Measurements from ENCODE around the gene SLAIN2.
"Not testable (repeated sequence)": the region's sequence is repeated elsewhere in the genome, so short reads cannot be mapped to it uniquely, and the experiment has no call there.

Gene SLAIN2

GRCh38 chr4:48445704-48446103 is 104.4 kb downstream of the SLAIN2 start:
- Histone ChIP-seq H4K20me1 (ENCODE audit: insufficient read depth) (no peaks in the 10 kb centered on the region), H3K27ac (no peak overlapping the region), H3K27me3 (ENCODE audit: insufficient read depth, low read depth) (no peaks in the 10 kb centered on the region), H3K9ac (no peak overlapping the region), H3K79me2 (ENCODE audit: insufficient read depth, low read depth) (no peaks in the 10 kb centered on the region), H3K4me1 (ENCODE audit: low read depth, poor library complexity, severe bottlenecking) (no peaks in the 10 kb centered on the region), H2AFZ (ENCODE audit: low read depth) (no peak overlapping the region), H3K36me3 (ENCODE audit: insufficient read depth) (no peaks in the 10 kb centered on the region), H3K4me3 (IDR thresholded peaks at IDR 0.05; ENCODE audit: insufficient read depth, low read depth, low read length) (no peak overlapping the region), H3K4me2 (no peak overlapping the region)
- no peak; the same call in 1 of the 2 replicates for TF ChIP-seq CTCF (conservative IDR thresholded peaks at IDR 0.05; ENCODE audit: low read depth, low read length)

GRCh38 chr4:48446642-48447041 is 105.3 kb downstream of the SLAIN2 start:
- Histone ChIP-seq H2AFZ (ENCODE audit: low read depth) (no peak overlapping the region), H4K20me1 (ENCODE audit: insufficient read depth) (no peaks in the 10 kb centered on the region), H3K27me3 (ENCODE audit: insufficient read depth, low read depth) (no peaks in the 10 kb centered on the region), H3K9ac (no peak overlapping the region), H3K79me2 (ENCODE audit: insufficient read depth, low read depth) (no peaks in the 10 kb centered on the region), H3K4me2 (no peak overlapping the region), H3K27ac (no peak overlapping the region), H3K4me1 (ENCODE audit: low read depth, poor library complexity, severe bottlenecking) (no peaks in the 10 kb centered on the region), H3K4me3 (IDR thresholded peaks at IDR 0.05; ENCODE audit: insufficient read depth, low read depth, low read length) (no peak overlapping the region), H3K36me3 (ENCODE audit: insufficient read depth) (no peaks in the 10 kb centered on the region)
- no peak for TF ChIP-seq CTCF (conservative IDR thresholded peaks at IDR 0.05; ENCODE audit: low read depth, low read length)

- no peaks in the 10 kb centered on the region for H3K27me3 ChIP-seq (ENCODE audit: insufficient read depth, low read depth)
Observed at GRCh38 chr4:48449151-48449550, 107.8 kb downstream of the SLAIN2 start.

GRCh38 chr4:48450740-48451139 is 109.4 kb downstream of the SLAIN2 start:
- no peak overlapping the region for H3K4me2 ChIP-seq
- no peaks in the 10 kb centered on the region for H3K27me3 ChIP-seq (ENCODE audit: insufficient read depth, low read depth)
- H3K4me1 ChIP-seq (ENCODE audit: low read depth, poor library complexity, severe bottlenecking): no peaks in the 10 kb centered on the region
- no peak overlapping the region for H3K4me3 ChIP-seq (IDR thresholded peaks at IDR 0.05; ENCODE audit: insufficient read depth, low read depth, low read length)
- H3K36me3 ChIP-seq (ENCODE audit: insufficient read depth): no peaks in the 10 kb centered on the region
- no peak overlapping the region for H2AFZ ChIP-seq (ENCODE audit: low read depth)
- H3K79me2 ChIP-seq (ENCODE audit: insufficient read depth, low read depth): no peaks in the 10 kb centered on the region
- no peak for TF ChIP-seq CTCF (conservative IDR thresholded peaks at IDR 0.05; ENCODE audit: low read depth, low read length)
- no peak overlapping the region for H3K27ac ChIP-seq
- no peaks in the 10 kb centered on the region for H4K20me1 ChIP-seq (ENCODE audit: insufficient read depth)
- H3K9ac ChIP-seq: no peak overlapping the region

More at GRCh38 chr4:48449151-48449550, 107.8 kb downstream of the SLAIN2 start:
- TF ChIP-seq CTCF (conservative IDR thresholded peaks at IDR 0.05; ENCODE audit: low read depth, low read length): no peak
- no peaks in the 10 kb centered on the region for H3K79me2 ChIP-seq (ENCODE audit: insufficient read depth, low read depth)
- no peaks in the 10 kb centered on the region for H4K20me1 ChIP-seq (ENCODE audit: insufficient read depth)
- H2AFZ ChIP-seq (ENCODE audit: low read depth): no peak overlapping the region
- no peak overlapping the region for H3K9ac ChIP-seq
- no peak overlapping the region for H3K4me3 ChIP-seq (IDR thresholded peaks at IDR 0.05; ENCODE audit: insufficient read depth, low read depth, low read length)
- H3K27ac ChIP-seq: no peak overlapping the region
- no peak overlapping the region for H3K4me2 ChIP-seq
- no peaks in the 10 kb centered on the region for H3K4me1 ChIP-seq (ENCODE audit: low read depth, poor library complexity, severe bottlenecking)
- H3K36me3 ChIP-seq (ENCODE audit: insufficient read depth): no peaks in the 10 kb centered on the region

- H3K4me1 ChIP-seq (ENCODE audit: low read depth, poor library complexity, severe bottlenecking); H2AFZ ChIP-seq (ENCODE audit: low read depth); H4K20me1 ChIP-seq (ENCODE audit: insufficient read depth); H3K4me2 ChIP-seq; H3K27me3 ChIP-seq (ENCODE audit: insufficient read depth, low read depth); H3K36me3 ChIP-seq (ENCODE audit: insufficient read depth); H3K9ac ChIP-seq; H3K27ac ChIP-seq; H3K79me2 ChIP-seq (ENCODE audit: insufficient read depth, low read depth); H3K4me3 ChIP-seq (IDR thresholded peaks at IDR 0.05; ENCODE audit: insufficient read depth, low read depth, low read length): not testable (repeated sequence)
Observed at GRCh38 chr4:48451656-48452055, 110.3 kb downstream of the SLAIN2 start.

Data from KMS-11 (cell line).